Kasumi-1 (cell line): Measurements from ENCODE around the gene IRX6.

ENCODE experiments used
- DNase-seq, 2 experiments: peaks; one replicate each; lab custom pipeline; 2025; lab: John Stamatoyannopoulos, UW

The IRX6 gene

DNA sequence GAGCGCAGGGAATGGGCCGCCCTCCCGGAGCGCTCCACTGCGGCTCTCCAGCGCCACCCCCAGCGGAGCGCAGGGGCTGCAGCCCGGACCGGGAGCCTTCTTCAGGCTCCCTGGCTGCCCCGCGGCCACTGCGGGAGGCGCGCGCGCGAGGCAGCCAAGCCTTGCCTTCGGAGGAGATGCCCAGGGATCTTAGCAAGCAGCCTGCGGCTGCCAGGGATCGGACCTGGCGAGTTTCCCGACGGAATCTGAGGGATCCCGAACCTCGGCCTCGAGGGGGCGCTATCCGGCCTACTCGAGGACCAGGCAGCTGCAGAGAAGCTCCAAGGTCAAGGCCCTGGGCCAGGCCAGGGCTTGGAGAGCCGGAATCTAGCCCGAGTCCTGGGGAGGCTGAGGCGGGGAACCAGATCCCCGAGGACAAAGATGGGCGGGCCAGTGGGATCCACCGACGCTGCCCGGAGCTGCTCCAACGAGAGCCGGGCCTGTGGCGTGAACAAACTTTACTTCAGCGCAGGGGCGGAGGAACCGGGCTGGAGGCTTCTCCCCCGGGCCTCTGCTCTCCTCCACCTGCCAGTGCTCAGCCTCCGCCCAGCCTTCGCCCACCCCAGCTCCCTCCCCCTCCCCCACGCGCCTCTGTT lies at the start of gene IRX6:
Gene IRX6 (plus strand): TSS at position 567 of the 635 bp plus-strand sequence. CDS start 889 bp downstream, outside the sequence.
- no peak for DNase-seq

DNA sequence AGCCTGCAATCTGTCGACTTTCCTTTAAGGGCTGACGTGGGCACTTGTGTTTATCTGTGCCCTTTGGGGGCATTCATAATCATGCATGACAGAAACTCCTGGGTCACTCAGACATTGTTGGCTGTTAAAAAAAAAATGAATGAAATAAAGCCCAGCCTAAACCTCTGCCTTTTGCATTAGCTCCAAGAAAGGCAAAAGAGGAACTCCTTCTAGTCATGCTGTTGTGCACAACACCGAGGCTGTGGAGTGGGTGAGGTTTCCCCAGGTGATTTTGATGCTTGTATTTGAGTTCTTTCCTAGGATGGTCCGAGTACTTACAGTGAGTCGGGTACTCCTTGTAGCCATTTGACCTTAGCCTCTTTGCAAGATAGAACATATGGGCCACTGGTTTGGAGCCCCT lies 49.6 kb upstream of the IRX6 start:
- no peak for DNase-seq

DNA sequence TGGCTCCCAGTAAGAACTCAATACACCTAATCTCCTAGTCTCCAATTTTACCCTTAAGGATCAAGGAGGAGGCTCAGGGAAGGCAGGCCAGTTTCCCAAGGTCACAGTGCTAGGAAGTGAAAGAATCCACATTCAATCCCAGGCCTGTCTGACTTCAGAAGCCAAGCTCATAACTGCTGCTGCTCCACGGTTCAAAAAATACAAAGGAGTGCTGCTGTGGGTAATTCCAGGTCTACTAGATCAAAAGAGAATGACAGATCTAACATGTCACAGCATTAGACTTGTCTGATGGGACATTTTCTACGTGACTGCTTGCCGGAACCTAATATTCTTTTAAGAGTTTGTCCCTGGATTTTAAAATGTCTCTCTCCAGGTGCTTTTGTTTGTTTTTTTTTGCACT lies 48.8 kb upstream of the IRX6 start:
- DNase-seq: no peak

DNA sequence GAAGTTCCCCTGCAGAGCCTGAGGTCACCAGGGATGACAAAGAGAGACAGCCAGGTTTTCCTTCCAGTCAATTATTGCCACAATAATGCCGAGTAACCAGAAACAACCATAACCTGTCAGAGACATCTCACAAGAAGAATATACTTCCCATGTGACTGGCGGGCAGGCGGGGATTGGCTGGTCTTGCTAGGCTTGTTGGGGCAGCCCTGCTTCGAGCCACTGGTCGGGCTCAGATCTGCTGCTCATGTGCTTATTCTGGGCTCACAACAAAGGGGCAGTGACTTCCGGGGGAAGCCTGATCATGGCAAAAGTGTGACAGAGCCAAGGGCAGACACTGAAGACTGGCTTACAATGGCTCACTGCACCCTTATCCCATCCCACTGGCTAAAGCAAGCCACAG lies 48.1 kb upstream of the IRX6 start:
- no peak for DNase-seq

DNA sequence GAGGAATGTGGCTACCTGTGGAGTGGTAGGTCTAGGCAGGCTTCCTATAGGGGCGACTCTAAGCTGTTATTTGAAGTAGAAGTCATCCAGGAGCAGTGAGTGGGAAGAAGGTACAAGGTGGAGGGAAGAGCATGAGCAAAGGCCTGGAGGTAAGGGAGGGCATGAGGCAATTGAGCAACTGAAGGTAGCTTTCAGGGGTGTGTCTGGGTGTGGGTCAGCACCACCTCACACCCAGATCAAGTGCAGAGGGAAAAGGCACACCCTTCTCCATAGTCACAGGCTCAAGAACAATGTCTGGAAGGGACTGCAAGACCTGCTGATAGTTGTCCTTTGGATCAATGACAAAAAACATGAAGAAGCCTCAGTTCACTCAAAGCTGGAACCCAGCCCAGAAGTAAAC lies 46.5 kb upstream of the IRX6 start:
- no peak for DNase-seq

DNA sequence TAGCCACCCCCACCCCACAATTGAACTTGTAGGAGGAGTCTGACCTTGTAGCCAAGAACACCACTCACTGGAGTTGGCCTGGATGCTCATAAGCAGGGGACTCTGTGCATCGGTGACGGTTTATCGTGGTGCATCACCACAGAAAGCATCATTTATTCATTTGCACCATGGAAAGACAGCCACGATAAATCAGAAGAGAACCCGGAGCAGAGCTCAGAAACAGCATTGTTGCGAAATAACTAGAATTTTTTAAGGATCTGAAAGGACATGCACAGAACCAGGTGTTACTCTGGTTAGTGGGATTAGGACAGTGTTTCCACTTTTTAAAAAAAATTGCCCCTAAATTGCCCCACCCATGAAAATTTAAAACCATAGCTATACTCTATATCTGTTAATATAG lies 44.4 kb upstream of the IRX6 start:
- no peak for DNase-seq

DNA sequence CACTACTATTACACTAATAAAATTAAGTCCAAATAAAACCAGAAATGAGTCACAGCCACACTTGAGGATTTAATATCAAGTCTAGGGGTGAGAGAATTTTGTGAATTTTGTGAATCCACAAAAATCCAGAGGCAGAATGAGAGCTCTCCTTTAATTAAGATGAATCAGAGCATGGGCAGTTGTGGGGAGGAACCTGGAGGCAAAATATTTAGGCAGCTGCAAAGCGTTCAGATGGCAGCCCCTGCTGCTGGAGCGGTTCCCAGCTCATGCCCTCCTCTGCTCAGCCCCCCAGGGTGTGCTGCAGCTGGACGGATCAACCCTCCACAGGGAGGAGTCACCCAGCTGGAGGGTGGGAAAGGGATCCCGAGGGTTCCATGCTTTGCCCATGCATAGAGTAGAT lies 43.4 kb upstream of the IRX6 start:
- no peak for DNase-seq

DNA sequence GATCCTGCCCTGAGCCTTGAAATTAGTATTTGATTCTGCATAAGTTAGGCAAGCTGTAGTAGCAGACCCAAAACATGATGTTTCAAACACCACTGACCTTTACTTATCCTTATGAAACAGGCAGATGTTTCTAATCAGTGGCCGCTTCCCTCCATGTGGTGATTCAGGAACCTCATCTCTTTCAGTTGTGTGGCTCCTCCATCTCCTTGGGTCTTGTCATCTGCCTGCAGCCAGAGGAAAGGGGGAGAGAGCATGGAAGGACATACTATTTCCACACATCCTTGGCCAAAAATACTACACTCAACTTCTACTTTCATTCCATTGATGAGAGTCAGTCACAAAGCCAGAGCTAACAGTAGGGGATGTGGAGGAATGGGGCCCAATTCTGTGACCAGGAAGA lies 41.6 kb upstream of the IRX6 start:
- DNase-seq: no peak

DNA sequence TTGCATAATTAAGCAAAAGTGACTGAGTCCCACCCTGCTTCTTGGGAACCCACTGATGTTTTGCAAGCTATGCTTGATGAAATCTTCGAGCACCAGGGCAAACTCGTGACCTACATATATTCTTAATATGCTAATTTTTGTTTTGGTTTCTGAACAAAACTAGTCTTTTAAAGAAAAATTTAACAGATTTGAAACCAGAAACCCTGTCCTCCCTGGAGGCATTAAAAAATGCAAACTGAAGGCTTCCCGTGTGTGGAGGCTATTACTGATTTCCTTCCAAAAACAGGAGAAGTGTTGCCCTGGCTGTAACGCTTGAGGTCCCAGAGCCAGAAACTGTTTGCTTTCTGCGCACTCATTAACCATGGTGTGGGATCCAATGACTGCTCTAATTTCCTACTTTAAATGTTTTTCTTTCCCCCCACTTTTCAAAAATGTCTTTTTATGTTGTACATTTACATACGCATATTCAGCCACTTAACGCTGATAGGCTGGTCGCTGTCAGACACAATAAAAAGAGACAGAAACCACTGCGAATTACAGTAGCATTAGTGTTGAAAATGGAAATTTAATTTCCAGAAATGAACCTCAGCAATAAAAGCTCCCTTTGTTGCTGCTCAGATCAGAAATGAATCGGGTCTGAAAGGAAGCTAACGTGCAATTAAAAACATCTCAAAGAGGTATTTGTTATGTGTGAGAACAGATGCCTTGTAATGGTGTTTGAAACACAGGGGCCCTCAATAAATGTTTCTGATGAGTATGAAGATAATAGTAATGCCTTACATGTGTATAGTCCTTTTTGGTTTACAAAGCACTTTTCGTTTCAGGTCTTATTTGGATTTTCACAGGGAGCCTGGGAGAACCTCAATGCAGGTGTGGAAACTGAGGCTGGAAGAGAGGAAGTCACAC lies 39.9 kb upstream of the IRX6 start:
- no peak for DNase-seq

DNA sequence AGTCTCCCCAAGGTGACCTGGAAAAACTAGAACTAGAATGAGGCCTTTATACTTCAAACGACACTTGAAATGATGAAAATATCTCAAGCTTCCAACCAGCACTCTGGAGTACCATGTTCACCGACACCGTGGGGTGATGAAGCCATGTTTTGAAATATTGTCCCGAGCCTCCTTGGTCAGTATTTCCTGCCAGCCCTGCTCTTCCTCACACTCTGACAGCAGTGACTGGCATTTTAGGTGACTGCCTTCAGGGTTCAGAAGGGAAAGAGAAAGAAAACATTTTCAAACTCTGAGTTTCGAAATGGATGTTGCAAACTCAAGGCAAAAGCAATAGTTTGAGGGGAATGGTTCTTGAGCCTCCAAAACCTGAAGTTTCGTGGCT lies 39.3 kb upstream of the IRX6 start:
- DNase-seq: no peak

DNA sequence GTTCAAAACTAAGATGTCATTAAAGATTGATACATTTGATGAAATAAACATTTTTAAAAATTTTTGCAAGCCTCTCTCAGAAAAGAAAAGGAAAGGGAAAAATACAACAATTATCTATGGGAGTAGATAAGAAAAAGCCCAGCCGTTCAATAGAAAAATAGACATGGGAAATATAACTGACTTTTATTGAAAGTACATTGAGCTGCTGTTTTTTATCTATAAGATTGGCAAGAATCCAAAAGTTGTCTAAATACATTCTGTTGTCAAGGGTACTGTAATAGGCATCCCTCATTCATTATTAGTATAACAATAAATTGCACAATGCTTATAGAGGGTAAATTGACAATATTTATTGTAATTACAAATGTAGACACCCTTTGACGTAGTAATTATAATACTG lies 38.4 kb upstream of the IRX6 start:
- DNase-seq: no peak

DNA sequence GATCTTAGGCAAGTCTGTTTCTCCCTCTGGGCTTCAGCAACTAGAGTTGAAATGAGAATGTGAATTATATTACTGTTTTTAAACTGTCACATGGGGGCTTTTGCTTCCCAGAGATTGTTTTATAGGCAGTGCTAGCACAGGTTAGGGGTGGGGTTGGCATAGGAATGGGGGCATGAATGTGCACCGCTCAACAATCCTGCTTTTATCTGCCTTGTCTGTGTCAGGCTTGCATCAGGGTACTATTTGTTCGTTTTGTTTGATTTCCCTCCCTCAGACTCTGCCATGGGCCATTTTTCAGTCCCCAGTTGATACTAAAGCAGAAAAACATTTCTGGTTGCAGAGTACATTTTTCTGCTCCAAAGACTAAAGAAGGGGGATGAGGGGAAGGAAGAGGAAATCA lies 34.6 kb upstream of the IRX6 start:
- no peak for DNase-seq

DNA sequence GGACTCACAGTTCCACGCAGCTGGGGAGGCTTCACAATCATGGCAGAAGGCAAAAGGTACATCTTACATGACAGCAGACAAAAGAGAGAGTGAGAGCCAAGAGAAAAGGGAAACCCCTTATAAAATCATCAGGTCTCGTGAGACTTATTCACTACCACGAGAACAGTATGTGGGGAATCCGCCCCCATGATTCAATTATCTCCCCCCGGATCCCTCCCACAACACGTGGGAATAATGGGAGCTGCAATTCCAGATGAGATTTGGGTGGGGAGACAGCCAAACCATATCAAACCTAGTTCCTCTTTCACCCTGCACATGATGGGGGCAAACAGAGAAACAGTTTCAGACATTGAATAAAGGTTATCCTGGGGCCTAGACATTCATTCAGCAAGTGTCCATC lies 32.2 kb upstream of the IRX6 start:
- DNase-seq: no peak

DNA sequence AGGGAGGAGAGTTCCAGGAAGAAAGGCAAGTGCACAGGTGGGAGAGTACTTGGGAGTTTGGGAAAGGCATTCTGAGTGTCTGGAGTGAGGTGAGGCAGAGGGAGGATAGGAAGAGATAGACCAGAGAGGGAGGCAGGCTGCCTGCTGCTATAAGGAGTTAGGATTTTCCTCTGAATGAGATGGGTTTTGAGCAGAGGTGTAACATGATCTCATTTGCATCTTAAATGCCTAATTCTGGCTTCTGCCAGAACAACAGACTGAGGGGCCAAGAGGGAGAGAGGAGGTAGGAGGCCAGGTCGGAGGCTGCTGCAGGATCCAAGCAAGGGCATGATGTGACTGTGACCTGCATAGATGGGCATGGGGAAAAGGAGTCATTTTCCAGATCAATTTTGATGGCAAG lies 31.5 kb upstream of the IRX6 start:
- DNase-seq: no peak

DNA sequence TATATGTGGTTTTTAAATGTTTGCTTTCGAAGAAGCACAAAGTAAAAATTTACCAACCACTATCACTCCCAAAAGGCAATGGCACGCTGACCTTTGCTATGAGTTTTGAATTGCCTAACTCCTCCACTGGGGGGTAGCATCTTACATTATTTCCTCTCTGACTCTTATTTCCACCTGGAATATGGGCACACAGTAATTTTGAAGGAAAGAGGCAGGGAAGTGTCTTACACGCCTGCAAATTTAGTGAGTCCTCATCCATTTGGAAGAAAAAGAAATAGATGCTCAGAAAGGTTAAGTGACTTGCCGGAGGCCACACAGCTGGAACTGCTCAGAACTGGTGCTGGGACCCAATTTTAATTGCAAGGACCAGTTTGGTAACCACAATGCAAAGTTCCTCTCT lies 29.9 kb upstream of the IRX6 start:
- DNase-seq: no peak

DNA sequence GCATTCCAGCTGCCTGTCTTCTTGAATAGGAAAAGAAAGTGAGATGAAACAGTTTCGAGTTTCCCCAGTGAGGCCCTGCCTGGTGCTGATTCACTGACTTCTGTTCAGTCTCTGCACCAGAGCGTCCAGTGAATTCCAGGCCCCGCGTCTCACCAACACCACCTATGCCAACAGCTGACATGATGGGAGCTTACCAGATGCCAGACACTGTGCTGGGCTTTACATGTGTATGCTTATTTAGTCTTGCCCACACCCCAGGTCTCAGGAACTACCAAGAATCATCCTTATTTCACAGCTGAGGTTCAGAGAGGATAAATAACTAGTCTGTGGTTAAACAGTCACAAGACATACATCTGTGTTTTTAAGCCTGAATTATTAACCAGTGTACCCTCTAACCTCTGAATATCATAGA lies 29.1 kb upstream of the IRX6 start:
- no peak for DNase-seq

DNA sequence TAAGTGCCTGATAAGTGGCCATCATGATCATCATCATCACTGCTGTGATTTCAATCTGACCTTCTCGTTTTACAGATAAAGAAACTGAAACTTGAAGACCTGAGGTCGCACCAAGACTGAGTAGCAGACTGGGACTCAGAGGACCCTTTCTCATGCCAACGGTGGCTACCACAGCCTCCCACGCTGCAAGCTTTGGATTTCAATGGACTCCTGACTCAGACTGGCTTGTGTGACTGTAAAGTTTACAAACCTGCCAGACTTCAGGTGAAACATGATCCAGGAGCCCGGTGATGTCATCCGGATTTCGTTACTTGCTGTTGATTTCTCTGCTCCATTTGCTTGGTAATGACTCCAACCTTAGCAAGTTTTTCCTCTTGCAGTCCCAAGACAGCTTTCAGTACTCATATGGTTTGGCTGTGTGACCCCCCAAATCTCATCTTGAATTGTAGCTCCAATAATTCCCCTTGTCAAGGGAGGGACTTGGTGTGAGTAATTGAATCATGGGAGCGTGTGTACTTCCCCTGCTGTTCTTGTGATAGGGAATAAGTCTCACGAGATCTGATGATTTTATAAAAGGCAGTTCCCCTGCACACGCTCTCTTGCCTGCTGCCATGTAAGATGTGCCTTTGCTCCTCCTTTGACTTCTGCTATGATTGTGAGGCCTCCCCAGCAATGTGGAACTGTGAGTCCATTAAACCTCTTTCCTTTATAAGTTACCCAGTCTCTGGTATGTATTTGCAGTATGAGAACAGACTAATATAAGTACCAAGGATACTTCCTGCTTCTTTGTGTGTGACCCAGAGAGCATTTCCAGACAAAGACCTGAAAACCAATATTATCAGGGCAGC lies 26.7 kb upstream of the IRX6 start:
- DNase-seq: no peak

DNA sequence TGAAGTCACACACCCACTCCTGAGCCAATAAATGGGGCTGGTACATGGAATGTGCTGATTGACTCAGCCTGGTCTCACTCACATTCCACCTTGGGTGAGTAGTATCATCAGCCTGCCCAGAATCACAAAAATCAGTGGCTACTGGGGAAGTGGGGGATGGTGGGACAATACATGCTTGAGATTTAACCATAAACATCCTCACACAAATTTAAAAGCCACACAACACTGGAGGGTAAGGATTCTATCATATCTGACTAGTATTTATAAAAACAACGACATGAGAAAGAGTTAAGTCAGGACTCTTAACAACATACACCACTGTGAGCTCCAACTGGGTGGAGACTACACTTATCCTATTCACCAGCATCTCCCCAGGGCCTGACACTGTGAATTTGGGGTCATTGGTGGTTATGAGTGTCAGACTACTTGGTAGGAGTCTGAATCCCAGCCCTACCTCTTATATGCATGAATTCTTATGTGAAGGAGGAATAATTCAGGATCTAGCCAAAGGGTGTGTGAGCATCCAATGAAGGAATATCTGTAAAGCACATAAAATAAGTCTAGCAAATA lies 26.0 kb upstream of the IRX6 start:
- DNase-seq: no peak

DNA sequence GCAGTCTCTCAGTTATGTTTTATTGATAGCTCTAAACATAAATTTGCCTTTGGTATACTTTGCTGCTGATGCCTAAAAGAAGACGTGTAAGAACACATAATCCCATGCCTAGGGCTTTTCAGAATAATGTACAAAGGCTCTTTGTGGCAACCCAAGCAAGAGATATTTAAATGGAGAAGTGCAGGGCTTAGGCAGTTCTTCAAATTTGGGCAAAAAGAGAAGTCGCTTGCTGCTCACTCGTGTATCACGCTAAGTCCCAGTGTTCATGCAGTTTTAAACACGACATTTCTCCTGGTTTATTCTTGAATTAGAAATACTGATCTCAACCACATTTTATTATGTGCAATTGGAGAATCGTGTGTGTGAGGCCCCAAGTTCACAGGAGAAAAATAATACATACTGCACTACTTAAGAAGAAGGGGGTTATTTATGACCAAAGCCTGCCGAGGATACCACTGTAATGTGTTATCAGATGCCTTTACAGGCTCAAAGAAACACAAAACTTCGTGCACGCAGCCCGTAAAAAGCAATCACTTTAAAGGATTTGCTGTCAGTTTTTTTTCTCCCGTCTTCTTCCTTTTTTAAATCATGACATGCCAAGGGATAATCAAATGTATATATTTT lies 22.5 kb upstream of the IRX6 start:
- DNase-seq: peak; percentile 1 to 8

DNA sequence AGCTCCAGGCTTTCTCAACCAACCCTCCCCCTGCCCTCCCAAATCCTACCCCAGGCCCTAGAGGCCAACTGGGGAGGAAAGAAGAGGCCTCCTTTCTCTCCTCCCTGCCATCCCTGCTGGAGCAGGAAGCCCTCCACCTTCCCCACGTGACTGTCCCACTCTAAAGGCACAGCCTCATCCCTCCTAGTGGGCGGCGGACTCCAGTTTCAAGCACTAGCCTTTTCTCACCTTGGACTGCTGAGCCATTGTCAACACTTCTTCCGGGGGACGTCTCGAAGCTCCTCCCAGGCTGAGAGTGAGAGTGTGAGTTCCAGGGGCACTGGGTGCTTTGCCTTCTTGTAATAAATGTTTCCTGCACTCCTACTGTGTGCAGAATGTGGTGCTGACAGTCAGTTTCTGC lies 21.4 kb upstream of the IRX6 start:
- no peak for DNase-seq

DNA sequence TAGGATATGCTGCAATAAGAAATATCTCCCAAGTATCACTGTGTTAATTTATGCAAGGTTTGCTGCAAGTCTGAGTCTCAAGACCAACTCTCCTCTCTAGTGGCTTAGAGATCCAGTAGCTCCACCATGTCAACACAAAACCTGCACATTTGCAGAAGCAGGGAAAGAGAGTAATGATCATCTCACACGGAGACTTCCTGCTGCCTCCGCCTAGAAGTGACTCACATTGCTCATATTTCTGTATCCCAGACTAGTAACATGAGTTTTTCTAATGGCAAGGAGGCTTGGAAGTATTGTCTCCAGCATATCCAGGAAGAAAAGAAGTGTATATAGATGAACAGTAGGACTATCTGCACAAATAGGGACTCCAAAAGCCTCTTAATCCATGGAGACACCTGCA lies 15.0 kb upstream of the IRX6 start:
- no peak for DNase-seq

DNA sequence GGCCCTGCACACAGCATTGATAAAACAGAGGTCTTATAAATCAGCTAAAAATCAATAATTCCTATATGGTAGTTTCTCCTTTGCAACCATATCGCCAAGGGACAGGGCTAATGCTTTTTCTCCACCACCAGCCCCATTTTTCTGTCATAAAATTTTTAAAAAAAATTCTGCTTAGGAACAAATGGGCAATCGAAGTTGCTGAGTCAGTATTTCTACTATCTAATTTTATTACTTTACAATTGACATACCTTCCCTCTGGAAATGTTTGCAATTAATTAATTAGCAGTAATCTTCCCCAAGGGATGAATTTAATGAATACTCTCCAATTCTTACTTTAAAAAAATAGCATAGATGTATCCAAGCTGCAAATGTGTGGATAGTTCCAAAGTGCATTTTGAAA lies 1.7 kb upstream of the IRX6 start:
- DNase-seq: no peak
